Activated CD4-positive, alpha-beta memory T cell treated with anti-CD3 and anti-CD28 coated beads for 36 hours (primary cell): Measurements from ENCODE around the gene FRY. TPM values are rescaled to one million over a fixed set of nuclear protein-coding genes. Genes with fewer than 3 reads are reported as not detected.

Source experiments
- CTCF ChIA-PET: fragments of 350-600 bp; sonication (Branson Sonifier 250); formaldehyde crosslinking; loops from one replicate; lab custom pipeline; 2021; ENCODE audit warnings: antibody characterized with exemption, inconsistent platforms; lab: Charles Lee
- POLR2A ChIA-PET: fragments of 350-600 bp; sonication (Branson Sonifier 250); formaldehyde crosslinking; loops from one replicate; lab custom pipeline; 2021; ENCODE audit warnings: antibody characterized with exemption; lab: Charles Lee
- DNase-seq: peaks from one replicate; pipeline ENCODE4 v3.0.0-alpha.2; 2020
- H3K27ac Mint-ChIP-seq: one replicate; pipeline ENCODE4 v1.8.0; 2021; ENCODE audit warnings: mixed read lengths
- H3K27me3 Mint-ChIP-seq: one replicate; pipeline ENCODE4 v1.8.0; 2021; ENCODE audit warnings: mixed read lengths
- H3K36me3 Mint-ChIP-seq: one replicate; pipeline ENCODE4 v1.8.0; 2021; ENCODE audit warnings: mixed read lengths
- H3K4me1 Mint-ChIP-seq: one replicate; pipeline ENCODE4 v1.8.0; 2021; ENCODE audit warnings: low read depth, mixed read lengths
- H3K4me3 Mint-ChIP-seq: one replicate; pipeline ENCODE4 v1.8.0; 2021; ENCODE audit warnings: mild to moderate bottlenecking, mixed read lengths
- H3K9me3 Mint-ChIP-seq: one replicate; pipeline ENCODE4 v1.8.0; 2021; ENCODE audit warnings: mixed read lengths
- intact Hi-C: fragments of 100-400 bp; cut with micrococcal nuclease; formaldehyde crosslinking; loops from one replicate; pipeline ENCODE4 v1.15.1; 2023
- total RNA-seq, 2 experiments: library from RNA; stranded (reverse); gene quantifications; one replicate each; pipeline ENCODE4 v1.2.3, GENCODE V29; 2021

The FRY gene
- total RNA-seq, 2 experiments from 2014 or later = 4.4 to 5.3 TPM

DNA sequence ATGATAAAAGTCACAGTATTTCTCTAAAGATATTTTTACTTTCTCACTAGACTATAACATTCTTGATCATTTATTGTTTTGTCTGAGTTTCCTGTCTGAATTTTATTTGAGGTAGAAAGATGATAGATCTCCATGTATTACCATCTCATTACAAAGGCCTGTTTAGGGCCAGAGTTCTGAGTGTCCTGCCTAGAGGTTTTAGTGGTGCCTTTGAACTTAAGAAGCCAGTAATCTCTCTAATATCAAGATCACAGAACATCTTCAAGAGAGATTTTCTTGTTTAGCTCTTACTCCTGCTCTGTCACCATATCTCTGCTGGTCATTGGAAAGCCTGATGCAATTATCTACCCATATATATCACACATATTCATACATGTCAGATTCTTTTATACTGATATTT, 182.1 kb downstream of the FRY start:
- Mint-ChIP-seq H3K27ac (no peak overlapping the region), H3K4me3 (no peak overlapping the region), H3K4me1 (no peaks in the 10 kb centered on the region), H3K36me3 (peaks cover 3% of the 10 kb centered on the region), H3K27me3 (no peaks in the 10 kb centered on the region), H3K9me3 (no peaks in the 10 kb centered on the region)
- ChIA-PET CTCF (no interaction called here), POLR2A (no interaction called here)
- DNase-seq = no peak
- intact Hi-C loops = no loop called here

DNA sequence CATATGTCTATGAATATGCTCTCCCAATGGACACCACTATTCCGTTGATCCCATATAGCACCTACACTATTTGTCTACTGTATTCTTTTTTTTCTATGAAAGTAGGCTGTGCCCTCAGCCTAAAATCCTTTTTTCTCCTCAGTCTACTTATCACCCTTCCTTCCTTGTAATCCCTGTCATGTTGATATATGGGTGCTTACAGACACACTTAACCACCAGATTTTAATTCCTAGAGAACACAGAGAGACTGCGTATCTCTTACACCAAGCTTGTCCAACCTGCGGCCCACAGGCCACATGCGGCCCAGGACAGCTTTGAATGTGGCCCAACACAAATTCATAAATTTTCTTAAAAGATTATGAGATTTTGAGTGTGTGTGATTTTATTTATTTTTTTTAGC, 182.5 kb downstream of the FRY start:
- no peak overlapping the region for H3K4me3 Mint-ChIP-seq
- H3K36me3 Mint-ChIP-seq = peaks cover 5% of the 10 kb centered on the region
- ChIA-PET CTCF (no interaction called here), POLR2A (no interaction called here)
- intact Hi-C loops = no loop called here
- DNase-seq = no peak
- no peaks in the 10 kb centered on the region for H3K27me3 Mint-ChIP-seq
- H3K9me3 Mint-ChIP-seq = no peaks in the 10 kb centered on the region
- no peaks in the 10 kb centered on the region for H3K4me1 Mint-ChIP-seq
- no peak overlapping the region for H3K27ac Mint-ChIP-seq

DNA sequence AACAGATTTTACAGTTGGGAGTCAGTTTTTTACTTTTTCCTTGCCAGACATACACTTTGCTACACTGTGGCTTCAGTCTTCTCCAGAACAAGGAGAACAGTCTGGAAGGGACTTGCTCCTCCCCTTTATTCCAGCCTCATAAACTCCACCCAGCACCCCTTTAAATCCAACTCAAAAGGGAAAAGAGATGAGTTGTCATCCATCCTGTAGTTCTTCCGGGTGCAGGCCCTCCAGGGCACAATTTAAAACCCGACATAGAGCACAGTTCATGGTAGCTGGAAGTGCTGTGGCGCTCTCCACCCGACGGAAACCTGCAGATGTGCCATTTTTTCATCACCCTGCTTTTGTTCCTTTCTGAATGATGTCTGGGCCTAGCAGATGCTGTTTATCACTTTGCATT, 184.7 kb downstream of the FRY start:
- intact Hi-C loops = no loop called here
- ChIA-PET POLR2A (no interaction called here), CTCF (interaction anchor here (1.3 kb wide), 1 partner anchor 306 kb away, joined by 4 read pairs; no protein-coding TSS in a partner anchor)
- Mint-ChIP-seq H3K36me3 (peaks cover 3% of the 10 kb centered on the region), H3K27ac (no peak overlapping the region), H3K4me3 (no peak overlapping the region), H3K27me3 (no peaks in the 10 kb centered on the region), H3K9me3 (no peaks in the 10 kb centered on the region), H3K4me1 (no peaks in the 10 kb centered on the region)
- no peak for DNase-seq

DNA sequence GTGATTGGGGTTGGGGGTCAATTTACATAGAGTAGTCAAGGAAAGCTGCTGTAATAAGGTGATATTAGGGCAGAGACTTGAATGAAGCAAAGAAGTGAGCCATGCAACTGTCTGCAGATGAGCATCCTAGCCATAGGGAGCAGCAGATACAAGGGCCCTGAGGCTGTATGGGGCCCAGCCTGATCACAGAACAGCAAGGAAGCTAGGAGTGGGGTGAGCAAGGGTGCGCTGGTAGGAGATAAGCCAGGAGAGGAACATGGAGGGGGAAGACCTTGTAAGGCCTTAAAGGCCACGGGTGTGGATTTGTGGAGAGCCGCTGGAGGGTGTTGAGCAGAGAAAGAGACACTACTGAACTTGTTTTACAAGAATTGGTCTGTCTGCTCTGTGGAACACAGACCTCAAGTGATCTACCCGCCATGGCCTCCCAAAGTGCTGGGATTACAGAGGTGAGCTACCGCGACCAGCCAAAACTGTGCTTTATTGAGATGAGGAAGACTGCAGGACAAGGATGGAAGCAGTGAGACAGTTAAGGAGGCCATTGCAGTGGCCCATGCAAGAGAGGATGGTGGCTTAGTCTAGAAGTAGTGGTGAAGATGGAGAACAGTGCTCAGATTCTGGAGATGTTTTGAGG, 190.6 kb downstream of the FRY start:
- no peaks in the 10 kb centered on the region for H3K9me3 Mint-ChIP-seq
- DNase-seq = no peak
- no peak overlapping the region for H3K4me3 Mint-ChIP-seq
- H3K27ac Mint-ChIP-seq = no peak overlapping the region
- no peaks in the 10 kb centered on the region for H3K4me1 Mint-ChIP-seq
- CTCF ChIA-PET = no interaction called here
- no peaks in the 10 kb centered on the region for H3K27me3 Mint-ChIP-seq
- intact Hi-C loops = no loop called here
- POLR2A ChIA-PET = interaction anchor here (1.0 kb wide), 1 partner anchor 206 kb away, joined by 3 read pairs; the partner anchor contains the start of gene N4BP2L1
- H3K36me3 Mint-ChIP-seq = peaks cover 3% of the 10 kb centered on the region

DNA sequence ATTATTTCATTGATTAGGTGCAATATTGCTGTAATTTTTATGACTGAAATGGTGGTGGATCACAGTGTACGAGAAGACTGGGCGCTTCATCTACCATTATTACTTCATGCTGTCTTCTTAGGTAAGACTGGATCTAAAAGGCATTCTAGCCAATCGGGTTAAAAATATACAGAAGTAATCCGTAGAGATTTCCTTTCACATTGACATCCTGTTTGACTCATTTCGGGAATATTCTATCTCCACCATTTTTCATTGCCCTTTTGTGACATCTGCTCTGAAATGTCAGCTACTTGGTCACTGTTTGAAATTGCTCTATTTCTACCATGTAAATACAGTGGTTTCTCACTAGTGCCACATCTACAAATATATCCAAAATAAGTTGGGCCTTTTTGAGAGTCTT, 193.3 kb downstream of the FRY start:
- Mint-ChIP-seq H3K27me3 (no peaks in the 10 kb centered on the region), H3K36me3 (no peaks in the 10 kb centered on the region), H3K4me3 (no peak overlapping the region), H3K27ac (no peak overlapping the region), H3K4me1 (no peaks in the 10 kb centered on the region), H3K9me3 (no peaks in the 10 kb centered on the region)
- ChIA-PET CTCF (interaction anchor here (0.8 kb wide), 1 partner anchor 12 kb away, joined by 3 read pairs; no protein-coding TSS in a partner anchor), POLR2A (no interaction called here)
- no peak for DNase-seq
- intact Hi-C loops = no loop called here

DNA sequence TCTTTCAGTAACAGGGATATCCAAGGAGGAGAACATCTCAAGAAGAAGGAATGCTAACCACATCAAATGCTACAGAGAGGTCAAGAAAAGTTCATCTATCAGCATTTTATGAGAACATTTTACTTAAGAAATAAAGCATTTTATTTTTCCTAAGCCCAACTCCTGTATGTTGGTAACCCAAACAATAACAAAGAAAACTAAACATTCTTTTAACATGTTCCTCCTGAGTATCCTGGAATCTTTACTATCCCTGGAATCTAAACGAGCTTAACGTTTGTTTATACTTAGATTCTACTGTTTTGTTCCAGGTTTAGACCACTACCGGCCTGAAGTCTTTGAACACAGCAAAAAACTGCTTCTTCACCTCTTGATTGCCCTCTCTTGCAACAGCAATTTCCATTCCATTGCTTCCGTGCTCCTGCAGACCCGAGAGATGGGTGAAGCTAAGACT, 193.9 kb downstream of the FRY start:
- Mint-ChIP-seq H3K36me3 (no peaks in the 10 kb centered on the region), H3K27ac (no peak overlapping the region), H3K27me3 (no peaks in the 10 kb centered on the region), H3K4me1 (no peaks in the 10 kb centered on the region), H3K4me3 (no peak overlapping the region), H3K9me3 (no peaks in the 10 kb centered on the region)
- intact Hi-C loops = no loop called here
- POLR2A ChIA-PET = no interaction called here
- CTCF ChIA-PET = interaction anchor here (0.6 kb wide), 1 partner anchor 87 kb away, joined by 3 read pairs; no protein-coding TSS in a partner anchor
- DNase-seq = no peak

DNA sequence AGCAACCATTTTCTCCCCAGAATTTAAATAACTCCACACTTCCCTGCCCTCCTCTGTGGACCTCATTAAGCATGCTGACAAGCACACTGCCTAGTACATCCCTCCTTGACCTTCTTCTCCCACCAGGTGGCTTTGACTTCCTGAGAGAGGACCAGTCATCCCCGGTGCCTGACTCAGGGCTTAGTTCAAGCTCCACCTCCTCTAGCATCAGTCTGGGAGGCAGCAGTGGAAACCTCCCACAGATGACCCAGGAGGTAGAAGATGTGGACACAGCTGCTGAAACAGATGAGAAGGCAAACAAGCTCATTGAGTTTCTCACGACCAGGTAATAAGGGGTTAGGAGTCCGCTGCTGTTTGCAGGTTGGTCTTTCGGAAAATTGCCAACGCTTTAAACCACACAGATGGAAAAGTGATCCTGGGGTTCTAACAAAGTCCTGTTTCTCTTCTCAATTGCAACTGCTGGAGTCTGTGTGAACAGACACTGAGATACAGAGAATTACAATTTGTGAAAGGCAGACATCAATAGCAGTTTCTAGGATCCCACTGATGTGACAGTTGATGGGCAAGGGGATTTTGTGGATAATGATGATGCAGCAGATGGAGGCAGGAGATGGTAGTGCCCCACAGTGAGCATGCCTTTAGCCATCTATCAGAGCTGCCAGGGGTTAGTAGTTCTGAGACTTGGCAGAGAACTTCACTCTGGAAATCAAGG, 196.9 kb downstream of the FRY start:
- Mint-ChIP-seq H3K27ac (no peak overlapping the region), H3K9me3 (no peaks in the 10 kb centered on the region), H3K36me3 (no peaks in the 10 kb centered on the region), H3K4me3 (no peak overlapping the region), H3K4me1 (no peaks in the 10 kb centered on the region), H3K27me3 (no peaks in the 10 kb centered on the region)
- intact Hi-C loops = no loop called here
- ChIA-PET POLR2A (no interaction called here), CTCF (interaction anchor here (1.3 kb wide), 1 partner anchor 18 kb away, joined by 3 read pairs; no protein-coding TSS in a partner anchor)
- peak; percentile 24 for DNase-seq

DNA sequence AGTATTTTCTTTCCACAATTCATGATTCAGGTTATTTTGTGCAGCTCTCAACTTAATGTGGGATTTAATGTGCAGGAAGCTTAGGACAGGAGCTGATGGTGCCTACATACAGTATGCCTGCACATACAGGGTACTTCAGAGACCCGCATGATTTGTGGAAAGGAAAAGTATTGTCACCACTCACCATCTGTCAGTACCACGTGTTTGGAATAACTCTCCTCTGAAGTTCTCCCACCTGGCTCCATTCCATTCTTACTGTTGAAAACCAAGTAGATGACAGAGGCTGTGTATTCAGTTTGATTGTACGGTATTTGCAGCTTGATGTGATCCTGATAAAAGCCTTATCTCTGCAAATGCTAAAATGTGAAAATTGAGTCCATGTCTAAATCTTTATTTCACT, 197.9 kb downstream of the FRY start:
- CTCF ChIA-PET = no interaction called here
- POLR2A ChIA-PET = no interaction called here
- Mint-ChIP-seq H3K27me3 (no peaks in the 10 kb centered on the region), H3K4me1 (no peaks in the 10 kb centered on the region), H3K9me3 (no peaks in the 10 kb centered on the region), H3K36me3 (no peaks in the 10 kb centered on the region), H3K4me3 (no peak overlapping the region), H3K27ac (no peak overlapping the region)
- DNase-seq = no peak
- intact Hi-C loops = no loop called here

DNA sequence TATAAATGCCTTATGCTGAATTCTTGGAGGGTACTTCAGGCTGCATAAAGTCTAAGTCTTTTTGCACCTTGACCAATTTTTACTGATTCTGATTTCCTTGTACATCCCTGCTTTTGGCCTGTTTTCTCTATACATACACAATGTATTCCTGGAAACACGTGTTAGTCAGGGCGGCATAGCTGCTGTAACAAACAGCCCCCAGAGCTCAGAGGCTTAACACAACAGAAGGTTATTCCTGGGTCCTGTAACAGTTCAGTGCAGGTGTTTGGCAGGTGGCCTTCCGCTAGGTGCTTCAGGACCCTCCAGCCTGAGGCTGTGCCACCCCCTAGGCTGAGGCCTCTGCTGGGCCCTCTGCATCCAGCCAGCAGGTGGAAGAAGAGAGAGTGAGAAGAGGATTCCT, 200.7 kb downstream of the FRY start:
- H3K27ac Mint-ChIP-seq = no peak overlapping the region
- intact Hi-C loops = no loop called here
- H3K36me3 Mint-ChIP-seq = peaks cover 2% of the 10 kb centered on the region
- ChIA-PET POLR2A (no interaction called here), CTCF (no interaction called here)
- no peaks in the 10 kb centered on the region for H3K9me3 Mint-ChIP-seq
- no peak for DNase-seq
- H3K4me1 Mint-ChIP-seq = peaks cover 5% of the 10 kb centered on the region
- no peak overlapping the region for H3K4me3 Mint-ChIP-seq
- no peaks in the 10 kb centered on the region for H3K27me3 Mint-ChIP-seq

DNA sequence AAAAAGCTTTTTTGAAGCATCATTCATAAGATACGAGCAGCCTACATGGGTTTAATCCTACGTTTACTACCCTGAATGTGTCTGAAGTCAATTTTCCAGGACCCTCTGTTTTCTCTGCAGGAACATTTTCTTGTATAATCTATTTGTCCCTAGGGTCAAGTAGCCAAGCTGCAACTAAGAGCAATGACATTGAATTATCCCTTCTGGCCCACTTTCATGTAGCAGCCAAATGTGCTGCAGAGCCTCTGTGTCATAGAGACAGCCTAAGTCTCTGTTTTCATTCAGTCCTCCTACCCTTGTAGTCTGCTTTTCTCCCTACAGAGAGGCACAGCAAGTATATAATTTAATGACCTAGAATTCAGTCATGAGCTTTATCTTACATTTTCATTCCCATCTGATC, 201.5 kb downstream of the FRY start:
- Mint-ChIP-seq H3K27me3 (no peaks in the 10 kb centered on the region), H3K9me3 (no peaks in the 10 kb centered on the region), H3K36me3 (peaks cover 4% of the 10 kb centered on the region), H3K4me3 (no peak overlapping the region), H3K27ac (no peak overlapping the region), H3K4me1 (peaks cover 5% of the 10 kb centered on the region)
- DNase-seq = no peak
- CTCF ChIA-PET = no interaction called here
- POLR2A ChIA-PET = no interaction called here
- intact Hi-C loops = no loop called here

DNA sequence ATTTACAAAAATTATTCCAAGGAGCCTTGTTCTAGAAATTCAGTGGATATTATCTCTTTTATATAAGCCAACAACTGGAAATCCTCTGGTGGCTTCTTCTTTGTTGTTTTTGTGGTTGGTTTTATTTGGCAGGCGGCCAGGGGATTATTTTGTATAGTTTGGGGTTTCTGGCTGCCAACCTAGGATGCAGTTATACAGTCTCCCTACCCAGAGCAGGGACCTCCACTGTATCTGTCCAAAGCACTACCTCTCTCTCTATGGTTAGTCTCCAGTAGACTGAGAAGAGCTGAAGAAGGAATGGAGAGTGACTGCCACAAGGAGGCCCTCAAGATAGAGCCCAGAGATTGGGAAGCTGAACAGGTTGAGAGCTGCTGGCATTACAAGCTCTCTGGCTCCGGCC, 203.3 kb downstream of the FRY start:
- Mint-ChIP-seq H3K4me1 (peaks cover 5% of the 10 kb centered on the region), H3K27ac (no peak overlapping the region), H3K9me3 (no peaks in the 10 kb centered on the region), H3K27me3 (no peaks in the 10 kb centered on the region), H3K4me3 (no peak overlapping the region), H3K36me3 (peaks cover 4% of the 10 kb centered on the region)
- ChIA-PET CTCF (interaction anchor here (4.0 kb wide), 1 partner anchor 12 kb away, joined by 27 read pairs; no protein-coding TSS in a partner anchor), POLR2A (interaction anchor here (0.5 kb wide), 1 partner anchor 205 kb away, joined by 4 read pairs; no protein-coding TSS in a partner anchor)
- intact Hi-C loops = no loop called here
- DNase-seq = no peak

DNA sequence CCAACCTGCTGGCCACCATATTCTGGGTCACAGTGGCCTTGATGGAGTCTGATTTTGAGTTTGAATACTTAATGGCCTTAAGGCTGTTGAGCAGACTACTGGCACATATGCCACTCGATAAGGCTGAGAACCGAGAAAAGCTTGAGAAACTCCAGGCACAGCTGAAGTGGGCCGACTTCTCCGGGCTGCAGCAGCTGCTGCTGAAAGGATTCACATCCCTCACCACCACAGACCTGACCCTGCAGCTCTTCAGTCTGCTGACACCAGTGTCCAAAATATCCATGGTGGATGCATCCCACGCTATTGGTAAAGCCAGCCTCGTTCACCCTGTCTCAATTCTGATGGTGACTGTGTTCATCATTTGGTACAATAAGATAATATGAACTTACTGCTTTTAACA, 206.1 kb downstream of the FRY start:
- H3K4me3 Mint-ChIP-seq = no peak overlapping the region
- ChIA-PET POLR2A (no interaction called here), CTCF (interaction anchor here (0.9 to 4.0 kb wide), 3 partner anchors 9 to 328 kb away, joined by 3 to 27 read pairs (median 4); no protein-coding TSS in a partner anchor)
- no peaks in the 10 kb centered on the region for H3K9me3 Mint-ChIP-seq
- intact Hi-C loops = no loop called here
- H3K4me1 Mint-ChIP-seq = peaks cover 5% of the 10 kb centered on the region
- H3K27me3 Mint-ChIP-seq = no peaks in the 10 kb centered on the region
- H3K27ac Mint-ChIP-seq = no peak overlapping the region
- H3K36me3 Mint-ChIP-seq = peaks cover 4% of the 10 kb centered on the region
- no peak for DNase-seq
